GM12891 (cell line): ENCODE measurements around the gene CRYGB.

Experiments
- POLR2A ChIP-seq: IDR thresholded peaks from 2 replicates; pipeline ENCODE4 v1.6.1; 2011; ENCODE audit warnings: low read depth, low read length, control low read depth
- POLR2AphosphoS5 ChIP-seq: IDR thresholded peaks from 2 replicates; pipeline ENCODE4 v1.6.1; 2011; ENCODE audit warnings: low read depth, low read length, control low read depth
- POU2F2 ChIP-seq: IDR thresholded peaks from 2 replicates; pipeline ENCODE4 v1.6.1; 2011; ENCODE audit warnings: low read depth, mild to moderate bottlenecking, control low read depth, low read length, moderate library complexity
- SPI1 ChIP-seq: IDR thresholded peaks from 2 replicates; pipeline ENCODE4 v1.6.1; 2011; ENCODE audit warnings: low read depth, low read length, control low read depth
- TAF1 ChIP-seq: IDR thresholded peaks from 2 replicates; pipeline ENCODE4 v1.6.1; 2011; ENCODE audit warnings: low read depth, low read length, control low read depth

GRCh38 chr2:208097313-208097712, 48.6 kb downstream of the CRYGB start:
- TF ChIP-seq POLR2A, result no peak
- no peak for TF ChIP-seq TAF1
- no peak for TF ChIP-seq POLR2AphosphoS5
- TF ChIP-seq SPI1, result no peak
- no peak for TF ChIP-seq POU2F2
